ENCODE data around the gene MDK. TPM values are rescaled to one million over a fixed set of nuclear protein-coding genes. Genes with fewer than 3 reads are reported as not detected.
"Not testable (repeated sequence)": the region's sequence is repeated elsewhere in the genome, so short reads cannot be mapped to it uniquely, and the experiment has no call there.

MDK gene
- total RNA-seq, 4 donors from 2014 or later = 5.0 to 25.0 (median 14.1) TPM

GRCh38 chr11:46377290-46377689 lies 4.2 kb upstream of the MDK start:
- TF ChIP-seq CTCF (IDR thresholded peaks at IDR 0.05) (no peak), POLR2A (IDR thresholded peaks at IDR 0.05) (no peak), POLR2AphosphoS5 (IDR thresholded peaks at IDR 0.05) (no peak), EP300 (IDR thresholded peaks at IDR 0.05) (no peak)
- peaks cover 19% of the 10 kb centered on the region for H3K27me3 ChIP-seq
- H3K9me3 ChIP-seq = no peaks in the 10 kb centered on the region
- ATAC-seq = no peak
- H3K36me3 ChIP-seq = peaks cover 0 to 59% of the 10 kb centered on the region in 2 donors
- H3K27ac ChIP-seq = no peak overlapping the region
- no peak overlapping the region for H3K4me3 ChIP-seq
- peaks cover 0 to 30% (median 6%) of the 10 kb centered on the region in 3 donors for H3K4me1 ChIP-seq
- 83 to 92% methylated on average over 6 to 11 of the region's 11 CpGs for WGBS, 2 donors (ENCODE audit: low coverage in 1 of 2)

- TF ChIP-seq CTCF (IDR thresholded peaks at IDR 0.05) = no peak
- TF ChIP-seq EP300 (IDR thresholded peaks at IDR 0.05) = no peak
- TF ChIP-seq POLR2A (IDR thresholded peaks at IDR 0.05) = no peak
- TF ChIP-seq POLR2AphosphoS5 (IDR thresholded peaks at IDR 0.05) = no peak
- ATAC-seq = no peak
- peaks cover 24% of the 10 kb centered on the region for H3K27me3 ChIP-seq
- H3K36me3 ChIP-seq = peaks cover 0 to 54% of the 10 kb centered on the region in 2 donors
- H3K27ac ChIP-seq = no peak overlapping the region
- H3K4me1 ChIP-seq = peaks cover 0 to 36% (median 10%) of the 10 kb centered on the region in 3 donors
- H3K4me3 ChIP-seq = no peak overlapping the region
- H3K9me3 ChIP-seq = no peaks in the 10 kb centered on the region
- WGBS, 2 donors (ENCODE audit: low coverage in 1 of 2) = 57% methylated on average over 1 of the region's 5 CpGs; no CpG with 5 or more reads in 1 of the 2 donors
Measured at GRCh38 chr11:46377831-46378230, 3.6 kb upstream of the MDK start.

GRCh38 chr11:46378296-46378695 lies 3.2 kb upstream of the MDK start:
- H3K27ac ChIP-seq = no peak overlapping the region
- peaks cover 29% of the 10 kb centered on the region for H3K27me3 ChIP-seq
- H3K4me1 ChIP-seq = peaks cover 0 to 39% (median 10%) of the 10 kb centered on the region in 3 donors
- H3K4me3 ChIP-seq = no peak overlapping the region
- no peaks in the 10 kb centered on the region for H3K9me3 ChIP-seq
- no peak for ATAC-seq
- TF ChIP-seq CTCF (IDR thresholded peaks at IDR 0.05) = no peak
- TF ChIP-seq EP300 (IDR thresholded peaks at IDR 0.05) = no peak
- TF ChIP-seq POLR2AphosphoS5 (IDR thresholded peaks at IDR 0.05) = no peak
- TF ChIP-seq POLR2A (IDR thresholded peaks at IDR 0.05) = no peak
- WGBS, 2 donors (ENCODE audit: low coverage in 1 of 2) = 50% methylated on average over 2 of the region's 10 CpGs; no CpG with 5 or more reads in 1 of the 2 donors
- H3K36me3 ChIP-seq = peaks cover 0 to 50% of the 10 kb centered on the region in 2 donors

GRCh38 chr11:46378811-46379481 lies 2.5 kb upstream of the MDK start:
- no peaks in the 10 kb centered on the region for H3K9me3 ChIP-seq
- ATAC-seq = no peak
- WGBS, 2 donors (ENCODE audit: low coverage in 1 of 2) = 60% methylated on average over 1 of the region's 20 CpGs; no CpG with 5 or more reads in 1 of the 2 donors
- TF ChIP-seq EP300 (IDR thresholded peaks at IDR 0.05) (no peak), POLR2A (IDR thresholded peaks at IDR 0.05) (no peak), POLR2AphosphoS5 (IDR thresholded peaks at IDR 0.05) (no peak), CTCF (IDR thresholded peaks at IDR 0.05) (no peak)
- H3K27ac ChIP-seq = peak overlapping the region in 2 of 4 donors; percentile 71 to 81
- H3K27me3 ChIP-seq = peaks cover 35% of the 10 kb centered on the region
- H3K4me1 ChIP-seq = peaks cover 0 to 39% (median 10%) of the 10 kb centered on the region in 3 donors
- peaks cover 0 to 44% of the 10 kb centered on the region in 2 donors for H3K36me3 ChIP-seq
- H3K4me3 ChIP-seq = no peak overlapping the region

- H3K9me3 ChIP-seq, ATAC-seq: not testable (repeated sequence)
- WGBS, 2 donors (ENCODE audit: low coverage in 1 of 2) = no CpG with 5 or more reads among the region's 36 CpGs
- H3K27ac ChIP-seq = peak overlapping the region in 3 of 4 donors; percentile 63 to 81 (median 71)
- H3K4me3 ChIP-seq = peak overlapping the region in 1 of 2 donors; percentile 68
- peaks cover 0 to 36% of the 10 kb centered on the region in 2 donors for H3K36me3 ChIP-seq
- H3K4me1 ChIP-seq = peaks cover 0 to 39% (median 10%) of the 10 kb centered on the region in 3 donors
- peaks cover 43% of the 10 kb centered on the region for H3K27me3 ChIP-seq
Measured at GRCh38 chr11:46379482-46380293, 1.8 kb upstream of the MDK start.

Measured in gastroesophageal sphincter (tissue), 4 donors.